Measurements from ENCODE around the gene GPBP1.

DNA sequence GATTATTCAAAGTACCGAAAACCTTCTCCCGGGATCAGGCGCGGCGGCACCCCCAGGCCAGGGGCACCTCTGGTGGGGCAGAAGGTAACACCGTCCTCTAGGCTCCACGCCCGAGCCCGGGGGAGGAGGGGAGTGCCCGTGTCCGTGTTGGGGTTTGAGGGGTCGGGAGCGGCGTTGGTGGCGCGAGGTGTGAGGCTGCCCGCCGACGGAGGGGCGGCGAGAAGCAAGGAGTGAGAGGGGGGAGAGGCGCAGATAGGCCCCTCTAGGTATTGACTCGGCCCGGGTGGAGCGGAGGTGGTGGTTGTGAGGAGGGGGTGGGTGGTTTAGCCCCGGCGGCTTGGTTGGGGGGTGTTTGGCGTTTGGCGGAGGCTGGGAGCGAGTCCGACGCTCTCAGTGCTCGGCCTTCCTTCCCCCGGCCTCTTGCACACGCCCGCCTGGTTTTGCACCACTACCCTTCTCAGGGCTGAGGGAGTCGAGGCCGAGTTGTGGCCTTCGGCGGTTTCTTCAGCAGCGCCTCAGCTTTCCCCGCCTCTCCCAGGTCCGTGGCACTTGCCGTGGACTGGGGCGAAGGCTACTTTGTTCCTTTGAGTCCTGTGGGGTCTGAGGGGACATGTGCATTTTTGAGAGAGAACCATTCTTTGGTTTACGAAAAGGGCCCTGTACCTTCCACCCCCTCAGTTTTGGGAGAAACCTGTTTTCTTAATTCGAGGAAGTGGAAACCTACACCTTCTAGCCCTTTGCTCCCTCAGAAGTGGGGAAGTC is 450 bp downstream of the GPBP1 start:
- TF ChIP-seq, protein P1, sequence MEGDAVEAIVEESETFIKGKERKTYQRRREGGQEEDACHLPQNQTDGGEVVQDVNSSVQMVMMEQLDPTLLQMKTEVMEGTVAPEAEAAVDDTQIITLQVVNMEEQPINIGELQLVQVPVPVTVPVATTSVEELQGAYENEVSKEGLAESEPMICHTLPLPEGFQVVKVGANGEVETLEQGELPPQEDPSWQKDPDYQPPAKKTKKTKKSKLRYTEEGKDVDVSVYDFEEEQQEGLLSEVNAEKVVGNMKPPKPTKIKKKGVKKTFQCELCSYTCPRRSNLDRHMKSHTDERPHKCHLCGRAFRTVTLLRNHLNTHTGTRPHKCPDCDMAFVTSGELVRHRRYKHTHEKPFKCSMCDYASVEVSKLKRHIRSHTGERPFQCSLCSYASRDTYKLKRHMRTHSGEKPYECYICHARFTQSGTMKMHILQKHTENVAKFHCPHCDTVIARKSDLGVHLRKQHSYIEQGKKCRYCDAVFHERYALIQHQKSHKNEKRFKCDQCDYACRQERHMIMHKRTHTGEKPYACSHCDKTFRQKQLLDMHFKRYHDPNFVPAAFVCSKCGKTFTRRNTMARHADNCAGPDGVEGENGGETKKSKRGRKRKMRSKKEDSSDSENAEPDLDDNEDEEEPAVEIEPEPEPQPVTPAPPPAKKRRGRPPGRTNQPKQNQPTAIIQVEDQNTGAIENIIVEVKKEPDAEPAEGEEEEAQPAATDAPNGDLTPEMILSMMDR (IDR thresholded peaks at IDR 0.05): no peak
- no peak for TF ChIP-seq ZFX (IDR thresholded peaks at IDR 0.05; ENCODE audit: borderline replicate concordance)
